Measurements from ENCODE around the gene GSAP.

DNA sequence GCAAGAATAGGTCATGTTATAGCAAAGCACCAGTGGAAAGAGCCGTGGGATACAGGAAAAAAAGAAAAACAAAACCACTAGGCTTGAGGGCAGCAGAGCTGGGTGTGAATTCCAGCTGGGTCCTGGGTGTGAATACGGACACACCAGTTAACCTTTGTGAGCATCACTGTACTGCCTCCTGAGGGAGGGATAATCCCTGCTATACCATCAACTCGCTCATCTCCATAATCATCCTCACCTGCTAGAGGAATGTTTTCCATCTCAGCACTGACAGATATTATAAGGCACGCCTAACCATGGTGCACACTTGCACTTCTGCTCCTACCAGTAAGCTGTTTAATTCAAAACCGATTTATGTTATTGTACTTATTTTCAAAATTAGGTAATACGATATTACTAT is 62.2 kb downstream of the GSAP start:
- no peak for TF ChIP-seq EP300 (IDR thresholded peaks at IDR 0.05)
- TF ChIP-seq, protein P1, sequence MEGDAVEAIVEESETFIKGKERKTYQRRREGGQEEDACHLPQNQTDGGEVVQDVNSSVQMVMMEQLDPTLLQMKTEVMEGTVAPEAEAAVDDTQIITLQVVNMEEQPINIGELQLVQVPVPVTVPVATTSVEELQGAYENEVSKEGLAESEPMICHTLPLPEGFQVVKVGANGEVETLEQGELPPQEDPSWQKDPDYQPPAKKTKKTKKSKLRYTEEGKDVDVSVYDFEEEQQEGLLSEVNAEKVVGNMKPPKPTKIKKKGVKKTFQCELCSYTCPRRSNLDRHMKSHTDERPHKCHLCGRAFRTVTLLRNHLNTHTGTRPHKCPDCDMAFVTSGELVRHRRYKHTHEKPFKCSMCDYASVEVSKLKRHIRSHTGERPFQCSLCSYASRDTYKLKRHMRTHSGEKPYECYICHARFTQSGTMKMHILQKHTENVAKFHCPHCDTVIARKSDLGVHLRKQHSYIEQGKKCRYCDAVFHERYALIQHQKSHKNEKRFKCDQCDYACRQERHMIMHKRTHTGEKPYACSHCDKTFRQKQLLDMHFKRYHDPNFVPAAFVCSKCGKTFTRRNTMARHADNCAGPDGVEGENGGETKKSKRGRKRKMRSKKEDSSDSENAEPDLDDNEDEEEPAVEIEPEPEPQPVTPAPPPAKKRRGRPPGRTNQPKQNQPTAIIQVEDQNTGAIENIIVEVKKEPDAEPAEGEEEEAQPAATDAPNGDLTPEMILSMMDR (IDR thresholded peaks at IDR 0.05), result no peak

Data from ovary (tissue), 3 donors.